ENCODE data around the gene COX8A.

- TF ChIP-seq CTCF (IDR thresholded peaks at IDR 0.05; ENCODE audit: low read length) (no peak; the same call in none of the 2 replicates), EZH2 (IDR thresholded peaks at IDR 0.05; ENCODE audit: borderline replicate concordance, low read length) (no peak)
These were observed 26.5 kb downstream of the COX8A start for GRCh38 chr11:64000740-64001483.

All from OCI-LY1 (cell line).